HFF-Myc (cell line): Measurements from ENCODE around the gene PET100.

ENCODE experiments used
- DNase-seq: peaks from one replicate; pipeline ENCODE4 v3.0.0-alpha.2; 2011; ENCODE audit warnings: low read depth; ENCODE audit errors: extremely low read depth
- H3K4me3 ChIP-seq: replicated peaks from 2 replicates; pipeline ENCODE4 v1.5.1; 2011; ENCODE audit warnings: low read depth, mild to moderate bottlenecking, control low read depth, low read length
- TF ChIP-seq, protein P1 (sequence below): IDR thresholded peaks from 2 replicates; pipeline ENCODE4 v1.5.1; 2012; ENCODE audit warnings: mild to moderate bottlenecking, low read depth, low read length, control low read depth; ENCODE audit errors: missing control alignments

The PET100 gene

DNA sequence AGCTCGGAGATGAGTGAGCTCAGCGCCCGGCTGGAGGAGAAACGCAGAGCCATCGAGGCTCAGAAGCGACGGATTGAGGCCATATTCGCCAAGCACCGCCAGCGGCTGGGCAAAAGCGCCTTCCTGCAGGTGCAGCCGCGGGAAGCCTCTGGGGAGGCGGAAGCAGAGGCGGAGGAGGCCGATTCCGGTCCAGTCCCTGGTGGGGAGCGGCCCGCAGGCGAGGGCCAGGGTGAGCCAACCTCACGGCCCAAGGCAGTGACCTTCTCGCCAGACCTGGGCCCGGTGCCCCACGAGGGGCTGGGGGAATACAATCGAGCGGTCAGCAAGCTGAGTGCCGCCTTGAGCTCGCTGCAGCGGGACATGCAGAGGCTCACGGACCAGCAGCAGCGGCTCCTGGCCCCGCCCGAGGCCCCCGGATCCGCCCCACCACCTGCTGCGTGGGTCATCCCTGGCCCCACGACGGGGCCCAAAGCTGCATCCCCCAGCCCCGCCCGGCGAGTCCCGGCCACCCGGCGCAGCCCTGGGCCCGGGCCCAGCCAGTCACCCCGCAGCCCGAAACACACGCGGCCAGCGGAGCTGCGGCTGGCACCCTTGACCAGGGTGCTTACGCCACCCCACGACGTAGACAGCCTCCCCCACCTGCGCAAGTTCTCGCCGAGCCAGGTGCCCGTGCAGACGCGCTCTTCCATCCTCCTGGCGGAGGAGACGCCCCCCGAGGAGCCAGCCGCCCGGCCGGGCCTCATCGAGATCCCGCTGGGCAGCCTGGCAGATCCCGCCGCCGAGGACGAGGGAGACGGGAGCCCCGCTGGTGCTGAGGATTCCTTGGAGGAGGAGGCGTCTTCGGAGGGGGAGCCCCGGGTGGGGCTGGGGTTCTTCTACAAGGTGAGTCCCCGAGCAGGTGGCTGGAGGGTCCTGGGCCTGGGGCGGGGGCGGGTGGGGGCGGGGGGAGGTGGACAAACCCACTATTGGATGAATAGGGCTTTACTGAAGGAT is 17.0 kb upstream of the PET100 start:
- H3K4me3 ChIP-seq = no peak overlapping the region
- TF ChIP-seq, protein P1, sequence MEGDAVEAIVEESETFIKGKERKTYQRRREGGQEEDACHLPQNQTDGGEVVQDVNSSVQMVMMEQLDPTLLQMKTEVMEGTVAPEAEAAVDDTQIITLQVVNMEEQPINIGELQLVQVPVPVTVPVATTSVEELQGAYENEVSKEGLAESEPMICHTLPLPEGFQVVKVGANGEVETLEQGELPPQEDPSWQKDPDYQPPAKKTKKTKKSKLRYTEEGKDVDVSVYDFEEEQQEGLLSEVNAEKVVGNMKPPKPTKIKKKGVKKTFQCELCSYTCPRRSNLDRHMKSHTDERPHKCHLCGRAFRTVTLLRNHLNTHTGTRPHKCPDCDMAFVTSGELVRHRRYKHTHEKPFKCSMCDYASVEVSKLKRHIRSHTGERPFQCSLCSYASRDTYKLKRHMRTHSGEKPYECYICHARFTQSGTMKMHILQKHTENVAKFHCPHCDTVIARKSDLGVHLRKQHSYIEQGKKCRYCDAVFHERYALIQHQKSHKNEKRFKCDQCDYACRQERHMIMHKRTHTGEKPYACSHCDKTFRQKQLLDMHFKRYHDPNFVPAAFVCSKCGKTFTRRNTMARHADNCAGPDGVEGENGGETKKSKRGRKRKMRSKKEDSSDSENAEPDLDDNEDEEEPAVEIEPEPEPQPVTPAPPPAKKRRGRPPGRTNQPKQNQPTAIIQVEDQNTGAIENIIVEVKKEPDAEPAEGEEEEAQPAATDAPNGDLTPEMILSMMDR = no peak
- no peak for DNase-seq

DNA sequence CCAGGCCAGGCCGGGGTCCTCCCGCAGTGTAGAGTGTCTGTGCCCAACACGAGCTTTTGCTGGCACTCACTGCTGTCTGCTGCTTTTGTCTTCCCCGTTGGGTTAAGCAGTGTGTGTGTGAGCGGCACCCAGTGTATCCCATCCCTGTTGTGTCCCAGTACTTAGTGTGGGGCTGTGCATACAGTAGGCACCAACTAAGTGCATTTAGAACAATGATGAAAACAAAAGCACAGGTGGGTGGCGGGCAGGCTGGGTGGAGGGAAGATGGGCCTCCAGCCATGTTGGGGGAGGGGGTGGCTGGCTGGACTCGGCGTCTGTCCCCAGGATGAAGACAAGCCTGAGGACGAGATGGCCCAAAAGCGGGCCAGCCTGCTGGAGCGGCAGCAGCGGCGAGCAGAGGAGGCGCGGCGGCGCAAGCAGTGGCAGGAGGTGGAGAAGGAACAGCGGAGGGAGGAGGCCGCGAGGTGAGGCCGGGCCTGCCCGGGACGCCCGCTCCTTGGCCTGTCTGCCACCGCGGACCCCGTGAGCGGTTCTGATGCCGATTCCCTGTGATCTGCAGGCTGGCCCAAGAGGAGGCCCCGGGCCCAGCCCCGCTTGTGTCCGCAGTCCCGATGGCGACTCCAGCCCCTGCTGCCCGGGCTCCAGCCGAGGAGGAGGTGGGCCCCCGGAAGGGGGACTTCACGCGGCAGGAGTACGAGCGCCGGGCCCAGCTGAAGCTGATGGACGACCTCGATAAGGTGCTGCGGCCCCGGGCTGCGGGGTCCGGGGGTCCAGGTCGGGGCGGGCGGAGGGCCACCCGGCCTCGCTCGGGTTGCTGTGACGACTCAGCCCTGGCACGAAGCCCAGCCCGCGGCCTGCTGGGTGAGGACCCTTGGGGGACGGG is 14.5 kb upstream of the PET100 start:
- TF ChIP-seq, protein P1 = no peak
- DNase-seq = no peak
- no peak overlapping the region for H3K4me3 ChIP-seq

DNA sequence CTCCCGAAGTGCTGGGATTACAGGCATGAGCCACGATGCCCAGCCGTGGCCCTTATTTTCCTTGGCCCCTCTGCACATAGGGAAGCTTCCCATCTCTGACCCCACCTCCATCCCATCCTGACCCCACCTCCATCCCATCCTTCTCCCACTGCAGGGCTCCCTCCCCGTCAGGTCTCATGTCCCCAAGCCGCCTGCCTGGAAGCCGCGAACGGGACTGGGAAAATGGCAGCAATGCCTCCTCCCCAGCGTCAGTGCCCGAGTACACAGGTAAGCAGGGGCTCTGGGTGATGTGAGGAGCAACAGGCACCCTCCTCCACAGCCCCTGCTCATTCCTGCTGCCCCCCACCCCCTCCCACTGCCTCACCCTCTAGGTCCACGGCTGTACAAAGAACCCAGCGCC is 12.4 kb upstream of the PET100 start:
- DNase-seq = no peak
- H3K4me3 ChIP-seq = no peak overlapping the region
- TF ChIP-seq, protein P1 = no peak

DNA sequence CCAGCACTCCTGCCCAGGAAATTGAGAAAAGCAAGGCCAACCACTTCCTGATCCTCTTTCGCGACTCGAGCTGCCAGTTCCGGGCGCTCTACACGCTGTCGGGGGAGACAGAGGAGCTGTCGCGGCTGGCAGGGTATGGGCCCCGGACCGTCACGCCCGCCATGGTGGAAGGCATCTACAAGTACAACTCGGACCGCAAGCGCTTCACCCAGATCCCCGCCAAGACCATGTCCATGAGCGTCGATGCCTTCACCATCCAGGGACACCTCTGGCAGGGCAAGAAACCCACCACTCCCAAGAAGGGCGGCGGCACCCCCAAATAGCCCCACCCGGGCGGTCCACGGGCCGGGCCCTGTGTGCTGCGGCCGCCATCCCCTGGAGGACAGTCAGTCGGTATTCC is 11.9 kb upstream of the PET100 start:
- H3K4me3 ChIP-seq = no peak overlapping the region
- DNase-seq = no peak
- TF ChIP-seq, protein P1 = no peak

DNA sequence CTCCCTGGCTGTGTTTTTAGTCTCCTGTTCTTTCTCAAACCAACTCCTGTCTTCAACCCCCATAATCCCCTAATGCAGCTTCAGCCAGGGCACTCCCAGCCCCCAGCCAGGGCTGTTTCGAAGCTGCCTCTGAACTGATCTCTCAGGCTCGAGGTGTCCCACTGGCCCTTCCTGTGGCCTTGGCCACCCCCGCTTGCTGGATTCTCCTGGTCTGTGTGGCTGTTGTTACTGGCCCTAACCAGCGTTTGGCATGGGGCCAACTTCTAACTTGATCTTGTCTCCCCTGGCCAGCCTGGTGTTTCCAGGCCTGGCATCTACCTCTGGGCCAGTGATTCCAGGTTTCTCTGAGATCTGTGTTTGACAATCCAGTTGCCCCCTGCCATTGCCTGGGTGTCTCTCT is 11.2 kb upstream of the PET100 start:
- TF ChIP-seq, protein P1 = no peak
- DNase-seq = no peak
- H3K4me3 ChIP-seq = no peak overlapping the region

DNA sequence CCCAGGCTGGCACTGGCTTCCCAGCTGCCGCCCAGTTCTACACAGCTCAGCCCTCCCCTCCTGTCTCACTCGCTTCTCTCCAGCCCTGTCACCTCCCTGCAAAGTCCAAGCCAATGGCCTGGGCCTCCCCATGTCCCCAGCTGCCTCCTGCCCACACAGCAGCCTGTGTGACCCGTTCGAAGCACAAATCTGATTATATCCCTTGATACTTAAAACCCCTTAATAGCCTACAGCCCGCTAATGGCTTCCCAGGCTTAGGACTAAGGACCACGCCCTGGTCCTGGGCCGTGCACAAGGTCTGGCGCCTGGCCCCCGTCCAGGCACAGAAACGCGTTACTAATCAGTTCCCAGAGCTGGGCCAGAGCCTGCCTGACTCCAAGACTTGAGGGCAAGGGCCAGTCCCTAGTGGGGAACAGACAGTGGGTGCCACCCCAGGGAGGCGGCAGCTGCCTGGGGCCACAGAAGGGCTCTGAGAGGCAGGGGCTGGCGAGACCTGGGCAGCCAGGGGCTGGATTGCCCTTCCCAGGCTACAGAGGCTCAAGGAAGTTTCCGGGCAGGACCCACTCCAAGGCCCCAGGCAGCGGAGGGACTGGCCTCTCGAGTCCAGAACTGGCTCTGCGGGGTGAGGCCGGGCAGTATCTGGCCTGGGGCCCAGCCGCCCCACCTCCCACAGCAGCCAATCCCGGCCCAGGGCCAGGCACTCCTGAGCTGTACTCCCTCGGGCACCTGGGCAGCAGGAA is 10.7 kb upstream of the PET100 start:
- no peak overlapping the region for H3K4me3 ChIP-seq
- TF ChIP-seq, protein P1 = no peak
- DNase-seq = no peak
